IMR-90 (cell line): ENCODE measurements around the gene ISG20. TPM values are rescaled to one million over a fixed set of nuclear protein-coding genes. Genes with fewer than 3 reads are reported as not detected.

Experiments used
- ATAC-seq: fragments of 200-7000 bp; cut with Tn5 transposase; 2 replicates; pipeline ENCODE4 v1.9.1; 2020; ENCODE audit warnings: low read depth, mild to moderate bottlenecking, moderate library complexity
- BruUV-seq: library from RNA; stranded (reverse); fragments of 400-500 nt; replicated peaks from 2 replicates; lab custom pipeline; 2021; lab: Mats Ljungman, UMichigan
- CTCF ChIA-PET: fragments of 300-600 bp; formaldehyde crosslinking; extraction: SDS; loops from one replicate; lab custom pipeline; 2021; ENCODE audit warnings: antibody characterized with exemption; lab: Yijun Ruan, JAX
- POLR2A ChIA-PET: fragments of 300-600 bp; sonication (Branson Sonifier 250); formaldehyde crosslinking; loops from one replicate; lab custom pipeline; 2022; ENCODE audit warnings: antibody characterized with exemption; ENCODE audit not compliant: unreplicated experiment; lab: Charles Lee
- DNase-seq: peaks from one replicate; pipeline ENCODE4 v3.0.0; 2013
- H2AFZ ChIP-seq: replicated peaks from 2 replicates; pipeline ENCODE3; 2013; ENCODE audit warnings: low read length, mild to moderate bottlenecking; ENCODE audit not compliant: poor library complexity
- H2AK5ac ChIP-seq: 2 replicates; pipeline ENCODE4 v1.6.1; 2013; ENCODE audit warnings: low read depth, low read length, inconsistent platforms
- H2AK9ac ChIP-seq: replicated peaks from 2 replicates; pipeline ENCODE3; 2013; ENCODE audit warnings: mild to moderate bottlenecking, low read depth, low read length, moderate library complexity; ENCODE audit not compliant: poor library complexity
- H2BK120ac ChIP-seq: 2 replicates; pipeline ENCODE4 v1.6.1; 2013; ENCODE audit warnings: low read depth, low read length, inconsistent platforms
- H2BK15ac ChIP-seq: 3 replicates; pipeline ENCODE4 v1.6.1; 2013; ENCODE audit warnings: low read depth, low read length, inconsistent platforms
- H2BK20ac ChIP-seq: 2 replicates; pipeline ENCODE4 v1.6.1; 2013; ENCODE audit warnings: low read depth, mild to moderate bottlenecking, inconsistent platforms, low read length, moderate library complexity
- H2BK5ac ChIP-seq: 2 replicates; pipeline ENCODE4 v1.6.1; 2013; ENCODE audit warnings: mild to moderate bottlenecking, low read depth, low read length, inconsistent platforms; ENCODE audit not compliant: poor library complexity, severe bottlenecking
- H3K14ac ChIP-seq: replicated peaks from 2 replicates; pipeline ENCODE4 v1.6.1; 2013; ENCODE audit warnings: low read depth, low read length, inconsistent platforms
- H3K18ac ChIP-seq: 2 replicates; pipeline ENCODE4 v1.6.1; 2013; ENCODE audit warnings: low read depth, low read length, control low read depth
- H3K23ac ChIP-seq: 2 replicates; pipeline ENCODE4 v1.6.1; 2013; ENCODE audit warnings: low read depth, low read length, inconsistent platforms
- H3K27ac ChIP-seq: 2 replicates; pipeline ENCODE4 v1.5.1; 2013; ENCODE audit warnings: mild to moderate bottlenecking, control low read depth, low read length; ENCODE audit not compliant: insufficient read depth
- H3K27me3 ChIP-seq: 2 replicates; pipeline ENCODE4 v1.6.1; 2013; ENCODE audit warnings: low read length; ENCODE audit not compliant: control insufficient read depth, insufficient read depth
- H3K36me3 ChIP-seq: 2 replicates; pipeline ENCODE4 v1.6.1; 2013; ENCODE audit warnings: low read length, mixed read lengths; ENCODE audit not compliant: control insufficient read depth, insufficient read depth
- H3K4ac ChIP-seq: 2 replicates; pipeline ENCODE4 v1.6.1; 2013; ENCODE audit warnings: low read depth, low read length, inconsistent platforms
- H3K4me1 ChIP-seq: 2 replicates; pipeline ENCODE4 v1.6.1; 2013; ENCODE audit warnings: low read length, mixed read lengths; ENCODE audit not compliant: control insufficient read depth, insufficient read depth
- H3K4me2 ChIP-seq: 2 replicates; pipeline ENCODE4 v1.6.1; 2013; ENCODE audit warnings: low read depth, mild to moderate bottlenecking, control low read depth, low read length, moderate library complexity
- H3K4me3 ChIP-seq: 2 replicates; pipeline ENCODE4 v1.5.1; 2013; ENCODE audit warnings: low read depth, mild to moderate bottlenecking, control low read depth, low read length, moderate library complexity; ENCODE audit not compliant: insufficient read depth
- H3K56ac ChIP-seq: 2 replicates; pipeline ENCODE4 v1.6.1; 2013; ENCODE audit warnings: low read length, inconsistent platforms; ENCODE audit not compliant: insufficient read depth; ENCODE audit errors: extremely low read depth
- H3K79me1 ChIP-seq, 2 experiments: 2 replicates each; pipeline ENCODE4 v1.6.1; 2013; ENCODE audit warnings: low read length in 2 of 2, inconsistent platforms in 1 of 2, low read depth in 1 of 2
- H3K9ac ChIP-seq: 2 replicates; pipeline ENCODE4 v1.6.1; 2013; ENCODE audit warnings: low read depth, low read length, control low read depth
- H3K9me1 ChIP-seq: 2 replicates; pipeline ENCODE4 v1.6.1; 2013; ENCODE audit warnings: low read length, inconsistent platforms; ENCODE audit not compliant: insufficient read depth
- H3K9me3 ChIP-seq: 2 replicates; pipeline ENCODE4 v1.6.1; 2013; ENCODE audit warnings: low read length; ENCODE audit not compliant: control insufficient read depth, insufficient read depth
- H4K20me1 ChIP-seq: 2 replicates; pipeline ENCODE4 v1.6.1; 2013; ENCODE audit warnings: low read length, inconsistent platforms; ENCODE audit not compliant: insufficient read depth
- H4K5ac ChIP-seq: 2 replicates; pipeline ENCODE4 v1.6.1; 2013; ENCODE audit warnings: mild to moderate bottlenecking, low read depth, low read length, control low read depth
- H4K8ac ChIP-seq, 2 experiments: 2 replicates each; pipeline ENCODE4 v1.6.1; 2013; ENCODE audit warnings: low read depth in 2 of 2, low read length in 2 of 2, control low read depth in 1 of 2, inconsistent platforms in 1 of 2
- H4K91ac ChIP-seq: 2 replicates; pipeline ENCODE4 v1.6.1; 2013; ENCODE audit warnings: low read depth, low read length, inconsistent platforms; ENCODE audit not compliant: insufficient read depth
- BHLHE40 ChIP-seq: fragments of 150-350 bp; IDR thresholded peaks from 2 replicates; pipeline ENCODE4 v1.6.1; 2016; ENCODE audit warnings: mild to moderate bottlenecking, low read depth, low read length
- CEBPB ChIP-seq: IDR thresholded peaks from 2 replicates; pipeline ENCODE4 v1.6.1; 2012; ENCODE audit warnings: low read depth, low read length, improper control_type of control experiment
- CHD1 ChIP-seq: IDR thresholded peaks from 2 replicates; pipeline ENCODE4 v1.6.1; 2012; ENCODE audit warnings: low read depth, low read length, improper control_type of control experiment
- FOS ChIP-seq: fragments of 150-350 bp; IDR thresholded peaks from 2 replicates; pipeline ENCODE4 v1.6.1; 2016; ENCODE audit warnings: low read depth, low read length
- MAFK ChIP-seq: IDR thresholded peaks from 2 replicates; pipeline ENCODE4 v1.6.1; 2012; ENCODE audit warnings: low read depth, low read length, improper control_type of control experiment
- MAZ ChIP-seq: IDR thresholded peaks from 2 replicates; pipeline ENCODE4 v1.6.1; 2012; ENCODE audit warnings: low read depth, mild to moderate bottlenecking, low read length, improper control_type of control experiment, moderate library complexity, borderline replicate concordance
- MXI1 ChIP-seq: IDR thresholded peaks from 2 replicates; pipeline ENCODE4 v1.6.1; 2012; ENCODE audit warnings: low read depth, mild to moderate bottlenecking, low read length, moderate library complexity, borderline replicate concordance
- NFE2L2 ChIP-seq: fragments of 150-350 bp; IDR thresholded peaks from 2 replicates; pipeline ENCODE4 v1.6.1; 2016; ENCODE audit warnings: low read depth, mild to moderate bottlenecking, low read length
- POLR2A ChIP-seq: IDR thresholded peaks from 2 replicates; pipeline ENCODE4 v1.6.1; 2012; ENCODE audit warnings: mild to moderate bottlenecking, low read depth, low read length
- RAD21 ChIP-seq: IDR thresholded peaks from 2 replicates; pipeline ENCODE4 v1.6.1; 2012; ENCODE audit warnings: low read length, improper control_type of control experiment
- RCOR1 ChIP-seq: IDR thresholded peaks from 2 replicates; pipeline ENCODE4 v1.6.1; 2012; ENCODE audit warnings: mild to moderate bottlenecking, low read length, improper control_type of control experiment; ENCODE audit not compliant: insufficient replicate concordance
- RFX5 ChIP-seq: IDR thresholded peaks from 2 replicates; pipeline ENCODE4 v1.8.0; 2012; ENCODE audit warnings: low read depth, mild to moderate bottlenecking, low read length, moderate library complexity
- SMC3 ChIP-seq: fragments of 150-350 bp; IDR thresholded peaks from 2 replicates; pipeline ENCODE4 v1.6.1; 2016; ENCODE audit warnings: low read depth, mild to moderate bottlenecking, antibody characterized with exemption, low read length, moderate library complexity
- WGBS, 2 experiments: methylation state at CpG; one replicate each; pipeline versions ENCODE4 v1.1.5 to v1.1.7; 2013; ENCODE audit warnings: missing lambda C conversion rate in 2 of 2; ENCODE audit not compliant: insufficient read length in 1 of 2; ENCODE audit errors: extremely low coverage in 2 of 2; 5-methylcytosine and 5-hydroxymethylcytosine counted together
- dilution Hi-C: fragments of 300-500 bp; cut with HindIII; formaldehyde crosslinking; loops from one replicate; pipeline ENCODE4 v1.14.3; 2018; ENCODE audit warnings: low sequenced_read_pairs; ENCODE audit not compliant: unreplicated experiment
- in situ Hi-C: fragments of 300-500 bp; cut with MboI; formaldehyde crosslinking; loops from 3 replicates; pipeline ENCODE4 v1.14.3; 2019; ENCODE audit warnings: low sequenced_read_pairs, inconsistent platforms, mixed read lengths
- intact Hi-C: fragments of 100-400 bp; cut with micrococcal nuclease; formaldehyde crosslinking; loops from 2 replicates; pipeline ENCODE4 v1.10.0; 2022
- polyA plus RNA-seq, 3 experiments: library from polyadenylated mRNA; depleted of rRNA; stranded (reverse); fragments of >200 nt; gene quantifications; 2 replicates each; pipeline ENCODE4 v1.2.3, GENCODE V29; 2012; ENCODE audit warnings: low replicate concordance in 1 of 3
- total RNA-seq: library from RNA; depleted of rRNA; stranded (reverse); fragments of >200 nt; gene quantifications from 2 replicates; pipeline ENCODE4 v1.2.3, GENCODE V29; 2012
- TF ChIP-seq, protein P1 (sequence below): fragments of 150-350 bp; IDR thresholded peaks from 2 replicates; pipeline ENCODE4 v1.6.1; 2017; ENCODE audit warnings: mild to moderate bottlenecking, antibody characterized with exemption, low read length, low read depth
- TF ChIP-seq, protein P2 (sequence below): conservative IDR thresholded peaks from 2 replicates; pipeline ENCODE4 v1.5.1; 2012; ENCODE audit warnings: mild to moderate bottlenecking, low read depth, low read length, improper control_type of control experiment

The ISG20 gene
- total and polyA plus RNA-seq, 2 of the 4 experiments (the other 2 are of a cell fraction): 0.72 to 1.2 TPM

DNA sequence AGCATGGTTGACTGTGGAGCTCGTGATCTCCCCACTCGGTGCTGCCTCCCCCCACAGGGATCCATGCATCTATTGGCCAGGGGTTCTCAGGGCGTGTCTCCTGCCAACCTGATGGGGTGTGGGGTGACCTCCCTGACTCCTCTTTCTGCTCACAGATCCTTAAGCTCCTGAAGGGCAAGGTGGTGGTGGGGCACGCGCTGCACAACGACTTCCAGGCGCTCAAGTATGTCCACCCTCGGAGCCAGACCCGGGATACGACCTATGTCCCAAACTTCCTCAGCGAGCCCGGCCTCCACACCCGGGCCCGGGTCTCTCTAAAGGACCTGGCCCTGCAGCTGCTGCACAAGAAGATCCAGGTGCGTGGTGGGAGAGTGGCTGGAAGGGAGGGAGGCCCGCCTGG is 9.7 kb upstream of the ISG20 start:
- Histone ChIP-seq H4K8ac (no peak overlapping the region), H2AK9ac (no peak overlapping the region), H3K4me2 (no peak overlapping the region), H3K27me3 (no peaks in the 10 kb centered on the region), H4K5ac (no peak overlapping the region), H2BK15ac (no peak overlapping the region), H3K36me3 (peaks cover 63% of the 10 kb centered on the region), H3K9ac (no peak overlapping the region), H4K91ac (no peak overlapping the region), H3K56ac (no peak overlapping the region), H3K18ac (no peak overlapping the region), H2AK5ac (no peak overlapping the region), H3K9me1 (peaks cover 32% of the 10 kb centered on the region), H3K4me3 (no peak overlapping the region), H3K4ac (no peak overlapping the region), H2BK120ac (no peak overlapping the region), H3K23ac (no peak overlapping the region), H2AFZ (no peak overlapping the region), H3K27ac (no peak overlapping the region), H4K20me1 (peaks cover 90% of the 10 kb centered on the region), H3K79me1 (peaks cover 29 to 70% of the 10 kb centered on the region in 2 experiments), H2BK20ac (no peak overlapping the region), H3K14ac (no peak overlapping the region), H3K4me1 (peaks cover 26% of the 10 kb centered on the region), H3K9me3 (no peaks in the 10 kb centered on the region), H2BK5ac (no peak overlapping the region)
- TF ChIP-seq, protein P1, sequence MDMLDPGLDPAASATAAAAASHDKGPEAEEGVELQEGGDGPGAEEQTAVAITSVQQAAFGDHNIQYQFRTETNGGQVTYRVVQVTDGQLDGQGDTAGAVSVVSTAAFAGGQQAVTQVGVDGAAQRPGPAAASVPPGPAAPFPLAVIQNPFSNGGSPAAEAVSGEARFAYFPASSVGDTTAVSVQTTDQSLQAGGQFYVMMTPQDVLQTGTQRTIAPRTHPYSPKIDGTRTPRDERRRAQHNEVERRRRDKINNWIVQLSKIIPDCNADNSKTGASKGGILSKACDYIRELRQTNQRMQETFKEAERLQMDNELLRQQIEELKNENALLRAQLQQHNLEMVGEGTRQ: no peak
- TF ChIP-seq BHLHE40 (no peak), MAFK (no peak), RAD21 (no peak), CEBPB (no peak), NFE2L2 (no peak), RCOR1 (no peak), SMC3 (no peak), MAZ (no peak), CHD1 (no peak), POLR2A (no peak), RFX5 (no peak), FOS (no peak), MXI1 (no peak)
- TF ChIP-seq, protein P2, sequence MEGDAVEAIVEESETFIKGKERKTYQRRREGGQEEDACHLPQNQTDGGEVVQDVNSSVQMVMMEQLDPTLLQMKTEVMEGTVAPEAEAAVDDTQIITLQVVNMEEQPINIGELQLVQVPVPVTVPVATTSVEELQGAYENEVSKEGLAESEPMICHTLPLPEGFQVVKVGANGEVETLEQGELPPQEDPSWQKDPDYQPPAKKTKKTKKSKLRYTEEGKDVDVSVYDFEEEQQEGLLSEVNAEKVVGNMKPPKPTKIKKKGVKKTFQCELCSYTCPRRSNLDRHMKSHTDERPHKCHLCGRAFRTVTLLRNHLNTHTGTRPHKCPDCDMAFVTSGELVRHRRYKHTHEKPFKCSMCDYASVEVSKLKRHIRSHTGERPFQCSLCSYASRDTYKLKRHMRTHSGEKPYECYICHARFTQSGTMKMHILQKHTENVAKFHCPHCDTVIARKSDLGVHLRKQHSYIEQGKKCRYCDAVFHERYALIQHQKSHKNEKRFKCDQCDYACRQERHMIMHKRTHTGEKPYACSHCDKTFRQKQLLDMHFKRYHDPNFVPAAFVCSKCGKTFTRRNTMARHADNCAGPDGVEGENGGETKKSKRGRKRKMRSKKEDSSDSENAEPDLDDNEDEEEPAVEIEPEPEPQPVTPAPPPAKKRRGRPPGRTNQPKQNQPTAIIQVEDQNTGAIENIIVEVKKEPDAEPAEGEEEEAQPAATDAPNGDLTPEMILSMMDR: no peak
- DNase-seq (no peak), ATAC-seq (no peak)
- intact Hi-C loops (no loop called here), dilution Hi-C loops (no loop called here), in situ Hi-C loops (no loop called here)
- CTCF ChIA-PET: no interaction called here
- WGBS, 2 experiments: no CpG with 5 or more reads among the region's 16 CpGs
- POLR2A ChIA-PET: interaction anchor here (1.4 kb wide), 1 partner anchor 9 kb away, joined by 4 read pairs; the partner anchor contains the start of gene ISG20
- no TSS peak for BruUV-seq
